SIG-M5 treated with dmso at 0.1 percent for 504 hours (cell line): ENCODE results near the gene ZNF365.
"Not testable (repeated sequence)": the region's sequence is repeated elsewhere in the genome, so short reads cannot be mapped to it uniquely, and the experiment has no call there.

Source experiments
- DNase-seq: peaks from one replicate; lab custom pipeline; 2025; ENCODE audit not compliant: unreplicated experiment; lab: John Stamatoyannopoulos, UW

The ZNF365 gene

GRCh38 chr10:62373995-62374861 is at the start of gene ZNF365:
ZNF365 (plus strand) TSS chr10:62374369; CDS start chr10:62376194, 1,825 bp downstream.
- no peak for DNase-seq

- DNase-seq = no peak
These were observed 48.0 kb upstream of the ZNF365 start for GRCh38 chr10:62326176-62326575.

- DNase-seq = no peak
These were observed 46.3 kb upstream of the ZNF365 start for GRCh38 chr10:62327885-62328284.

GRCh38 chr10:62330213-62330612 is 44.0 kb upstream of the ZNF365 start:
- DNase-seq = no peak

- no peak for DNase-seq
These were observed 41.8 kb upstream of the ZNF365 start for GRCh38 chr10:62332406-62332805.

GRCh38 chr10:62333135-62333889 is 40.9 kb upstream of the ZNF365 start:
- no peak for DNase-seq

GRCh38 chr10:62333988-62334682 is 40.0 kb upstream of the ZNF365 start:
- no peak for DNase-seq

- no peak for DNase-seq
These were observed 38.8 kb upstream of the ZNF365 start for GRCh38 chr10:62335326-62335725.

GRCh38 chr10:62336404-62336803 is 37.8 kb upstream of the ZNF365 start:
- DNase-seq = no peak

- DNase-seq = no peak
These were observed 32.8 kb upstream of the ZNF365 start for GRCh38 chr10:62341419-62341818.

- DNase-seq = no peak
These were observed 31.2 kb upstream of the ZNF365 start for GRCh38 chr10:62343000-62343399.

- no peak for DNase-seq
These were observed 26.1 kb upstream of the ZNF365 start for GRCh38 chr10:62348029-62348428.

- no peak for DNase-seq
These were observed 21.7 kb upstream of the ZNF365 start for GRCh38 chr10:62352356-62352970.

GRCh38 chr10:62354916-62355315 is 19.3 kb upstream of the ZNF365 start:
- no peak for DNase-seq

GRCh38 chr10:62356447-62356846 is 17.7 kb upstream of the ZNF365 start:
- DNase-seq = no peak

- not testable (repeated sequence) for DNase-seq
These were observed 16.0 kb upstream of the ZNF365 start for GRCh38 chr10:62358151-62358550.

GRCh38 chr10:62373639-62373994 is 552 bp upstream of the ZNF365 start:
- no peak for DNase-seq

- DNase-seq = peak; percentile 31
These were observed 917 bp downstream of the ZNF365 start for GRCh38 chr10:62374862-62375710.

- no peak for DNase-seq
These were observed 2.2 kb downstream of the ZNF365 start for GRCh38 chr10:62376071-62377025.
